Mucosa of descending colon (tissue), 3 donors: Measurements from ENCODE around the gene CLEC5A. TPM values are rescaled to one million over a fixed set of nuclear protein-coding genes. Genes with fewer than 3 reads are reported as not detected.

Experiments
- ATAC-seq: fragments of 200-7000 bp; cut with Tn5 transposase; one replicate; pipeline ENCODE4 v1.9.1; 2020; ENCODE audit warnings: mild to moderate bottlenecking, moderate library complexity
- DNase-seq, 3 donors: peaks; one replicate each; pipeline ENCODE4 v3.0.0-alpha.2; 2020
- H3K36me3 ChIP-seq: fragments of 200-600 bp; one replicate; pipeline ENCODE4 v1.8.0; 2021; ENCODE audit warnings: low read depth, mild to moderate bottlenecking
- H3K4me1 ChIP-seq: fragments of 200-600 bp; one replicate; pipeline ENCODE4 v1.8.0; 2021; ENCODE audit warnings: low read depth, mild to moderate bottlenecking
- H3K4me3 ChIP-seq: fragments of 200-600 bp; one replicate; pipeline ENCODE4 v1.8.0; 2021; ENCODE audit warnings: mild to moderate bottlenecking
- H3K9me3 ChIP-seq: fragments of 200-600 bp; one replicate; pipeline ENCODE4 v1.8.0; 2021; ENCODE audit warnings: mild to moderate bottlenecking
- intact Hi-C, 2 donors: fragments of 100-400 bp; cut with DNase I in 1 of 2; cut with micrococcal nuclease in 1 of 2; formaldehyde crosslinking; loops; one replicate each; pipeline versions ENCODE4 v1.11.0 to v1.11.1; 2022; cut with DNase I, micrococcal nuclease
- total RNA-seq, 3 donors: library from RNA; stranded (reverse); fragmentation: NEBNext Ultra II Directional in 2 of 3; extraction: Animal tissue kit (Norgen Biotek cat#: 25700) in 2 of 3; gene quantifications; one replicate each; pipeline versions ENCODE4 v1.2.1 to v1.2.4, GENCODE V29; 2021 to 2023
- TF ChIP-seq, protein P1 (sequence below): fragments of 200-600 bp; IDR thresholded peaks from one replicate; pipeline ENCODE4 v1.8.0; 2022; ENCODE audit warnings: antibody characterized with exemption, mild to moderate bottlenecking
- donor health status: DM: no; HTN: no; CAD: no; lungs with moderate emphysema.
- donor health status: DM: no; HTN: no; CAD: no.
- donor health status: DM: no; HTN: yes; CAD: no.

Gene CLEC5A
- total RNA-seq, 3 donors from 2014 or later: 0.38 to 0.41 TPM; not detected in 1

DNA sequence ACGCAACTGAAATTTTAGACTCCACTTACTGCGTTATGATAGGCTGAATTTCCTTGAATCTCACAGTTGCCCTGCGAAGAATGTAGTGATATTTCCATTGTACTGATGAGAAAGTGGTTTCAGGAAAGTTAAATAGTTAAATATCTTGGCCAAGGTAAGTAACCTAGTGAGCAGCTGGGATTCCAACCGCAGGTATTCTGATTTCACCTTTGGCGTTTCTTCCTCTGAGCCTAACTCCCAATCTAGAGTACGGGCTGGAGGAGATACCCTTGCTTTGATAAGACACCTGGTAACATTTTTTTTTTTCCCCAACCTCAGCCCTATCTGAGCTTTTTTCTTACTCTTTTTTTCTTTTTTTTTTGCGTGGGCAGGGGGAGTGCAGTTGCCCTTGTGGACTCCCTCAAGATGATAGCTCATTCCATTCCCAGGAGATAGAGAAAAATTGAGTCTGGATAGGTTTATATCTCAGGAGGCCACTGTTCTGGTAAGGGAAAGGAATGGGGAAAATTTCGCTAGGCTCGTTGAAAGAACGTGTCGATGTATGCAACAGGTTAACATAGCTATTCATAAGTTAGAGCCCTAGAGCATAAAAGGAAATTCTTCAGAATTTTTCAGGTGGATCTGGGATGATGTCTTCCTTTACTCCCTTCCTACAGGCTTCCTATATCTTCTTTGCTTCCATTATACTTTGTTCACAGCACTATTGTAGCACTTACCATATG lies 29.9 kb upstream of the CLEC5A start:
- H3K4me3 ChIP-seq: no peak overlapping the region
- DNase-seq (no peak), ATAC-seq (no peak)

DNA sequence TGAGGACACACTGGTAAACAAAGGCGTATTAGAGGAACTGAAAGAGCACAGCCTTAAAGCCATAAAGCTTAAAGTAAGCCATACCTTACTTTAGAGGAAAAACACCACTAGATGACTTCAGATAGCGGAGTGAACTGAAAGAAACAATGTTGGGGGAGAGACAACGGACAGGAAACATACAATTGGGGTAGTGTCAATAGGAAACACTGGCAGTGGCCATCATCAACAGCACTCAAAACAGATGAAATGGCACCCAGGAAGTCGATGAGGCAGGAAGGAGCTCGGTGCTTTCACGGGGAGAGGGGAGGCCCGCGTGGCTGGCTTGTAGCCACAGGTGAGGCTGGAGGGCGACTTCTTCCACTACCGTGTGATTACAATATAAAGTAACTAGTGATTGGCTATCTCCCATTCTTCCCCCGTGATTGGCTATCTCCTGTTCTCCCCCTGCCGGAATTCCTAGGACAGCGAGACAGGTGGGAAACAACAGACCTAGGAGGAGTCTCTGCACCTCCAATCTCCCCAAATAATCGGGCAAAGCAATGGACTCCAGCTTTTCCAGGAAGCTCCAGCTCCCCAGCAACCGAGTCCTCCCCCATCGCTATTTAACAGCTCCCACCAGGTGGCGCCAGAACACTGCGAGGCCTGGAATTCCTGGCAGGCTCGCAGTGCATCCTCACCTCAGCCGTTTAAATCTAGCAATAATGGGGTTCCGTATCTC lies 29.2 kb upstream of the CLEC5A start:
- intact Hi-C loops: loop anchor here in 1 of 2 donors (5.0 kb wide), 1 partner anchor 211 kb away; no protein-coding TSS in a partner anchor
- H3K4me1 ChIP-seq: peaks cover 2% of the 10 kb centered on the region
- no peaks in the 10 kb centered on the region for H3K9me3 ChIP-seq
- TF ChIP-seq, protein P1, sequence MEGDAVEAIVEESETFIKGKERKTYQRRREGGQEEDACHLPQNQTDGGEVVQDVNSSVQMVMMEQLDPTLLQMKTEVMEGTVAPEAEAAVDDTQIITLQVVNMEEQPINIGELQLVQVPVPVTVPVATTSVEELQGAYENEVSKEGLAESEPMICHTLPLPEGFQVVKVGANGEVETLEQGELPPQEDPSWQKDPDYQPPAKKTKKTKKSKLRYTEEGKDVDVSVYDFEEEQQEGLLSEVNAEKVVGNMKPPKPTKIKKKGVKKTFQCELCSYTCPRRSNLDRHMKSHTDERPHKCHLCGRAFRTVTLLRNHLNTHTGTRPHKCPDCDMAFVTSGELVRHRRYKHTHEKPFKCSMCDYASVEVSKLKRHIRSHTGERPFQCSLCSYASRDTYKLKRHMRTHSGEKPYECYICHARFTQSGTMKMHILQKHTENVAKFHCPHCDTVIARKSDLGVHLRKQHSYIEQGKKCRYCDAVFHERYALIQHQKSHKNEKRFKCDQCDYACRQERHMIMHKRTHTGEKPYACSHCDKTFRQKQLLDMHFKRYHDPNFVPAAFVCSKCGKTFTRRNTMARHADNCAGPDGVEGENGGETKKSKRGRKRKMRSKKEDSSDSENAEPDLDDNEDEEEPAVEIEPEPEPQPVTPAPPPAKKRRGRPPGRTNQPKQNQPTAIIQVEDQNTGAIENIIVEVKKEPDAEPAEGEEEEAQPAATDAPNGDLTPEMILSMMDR: peak; percentile 77
- DNase-seq (peak; percentile 76 to 89 (median 87)), ATAC-seq (peak; percentile 97)
- no peak overlapping the region for H3K4me3 ChIP-seq
- H3K36me3 ChIP-seq: no peaks in the 10 kb centered on the region

More for the DNA sequence above, 29.9 kb upstream of the CLEC5A start:
- Histone ChIP-seq H3K9me3 (no peaks in the 10 kb centered on the region), H3K36me3 (no peaks in the 10 kb centered on the region), H3K4me1 (peaks cover 2% of the 10 kb centered on the region)
- TF ChIP-seq, protein P1: no peak
- intact Hi-C loops: loop anchor here in 1 of 2 donors (5.0 kb wide), 1 partner anchor 211 kb away; no protein-coding TSS in a partner anchor

DNA sequence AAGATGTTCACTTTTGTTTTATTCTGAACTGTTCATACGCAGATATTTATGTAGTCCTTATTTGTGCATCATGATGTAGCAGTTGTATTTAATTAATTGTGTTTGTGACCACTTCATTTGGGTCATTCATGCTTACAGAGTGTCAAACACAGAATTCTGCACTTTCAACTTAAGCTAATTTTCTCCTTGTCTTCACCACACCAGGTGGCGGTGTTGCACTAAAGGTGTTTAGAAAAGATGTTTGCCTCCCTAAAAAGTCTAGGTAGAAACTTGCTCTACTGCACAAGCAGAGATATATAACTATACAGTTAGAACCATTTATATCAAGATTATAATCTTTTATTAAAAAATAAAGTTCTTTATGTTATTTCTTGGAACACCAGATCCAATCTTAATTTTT lies 28.1 kb upstream of the CLEC5A start:
- peaks cover 2% of the 10 kb centered on the region for H3K4me1 ChIP-seq
- TF ChIP-seq, protein P1: no peak
- H3K9me3 ChIP-seq: no peaks in the 10 kb centered on the region
- no peaks in the 10 kb centered on the region for H3K36me3 ChIP-seq
- peak; percentile 37 for ATAC-seq
- peak in 1 of 3 donors; percentile 74 for DNase-seq
- intact Hi-C loops: loop anchor here in 1 of 2 donors (5.0 kb wide), 1 partner anchor 212 kb away; no protein-coding TSS in a partner anchor
- H3K4me3 ChIP-seq: no peak overlapping the region

DNA sequence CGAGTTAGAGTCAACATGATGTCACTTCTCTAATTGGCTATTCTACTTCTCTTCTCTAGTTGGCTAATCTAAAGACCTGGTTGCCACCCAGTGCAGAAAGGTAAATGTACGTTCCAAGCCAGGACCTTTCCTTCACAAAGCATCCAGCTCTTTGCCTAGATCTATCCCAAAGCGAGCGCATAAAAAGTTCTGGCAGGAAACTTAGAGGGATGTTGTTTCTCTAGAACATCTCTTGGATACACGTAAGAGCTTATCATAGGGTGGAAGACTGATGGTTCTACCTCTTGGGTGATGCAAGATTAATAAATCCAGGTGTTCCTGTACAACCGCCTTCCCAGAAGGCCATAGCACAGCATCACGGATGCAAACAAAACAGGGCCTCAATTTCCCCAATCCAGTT lies 26.9 kb upstream of the CLEC5A start, which contains the start of gene TAS2R38:
TSS of gene TAS2R38 (minus strand) at position 101 of the 400 bp plus-strand sequence. CDS start at position 17, 84 bp downstream.
- TF ChIP-seq, protein P1: no peak
- intact Hi-C loops: no loop called here
- H3K4me1 ChIP-seq: peaks cover 2% of the 10 kb centered on the region
- no peaks in the 10 kb centered on the region for H3K36me3 ChIP-seq
- H3K9me3 ChIP-seq: no peaks in the 10 kb centered on the region
- DNase-seq (no peak), ATAC-seq (no peak)
- no peak within 1 kb of the TSS for H3K4me3 ChIP-seq

DNA sequence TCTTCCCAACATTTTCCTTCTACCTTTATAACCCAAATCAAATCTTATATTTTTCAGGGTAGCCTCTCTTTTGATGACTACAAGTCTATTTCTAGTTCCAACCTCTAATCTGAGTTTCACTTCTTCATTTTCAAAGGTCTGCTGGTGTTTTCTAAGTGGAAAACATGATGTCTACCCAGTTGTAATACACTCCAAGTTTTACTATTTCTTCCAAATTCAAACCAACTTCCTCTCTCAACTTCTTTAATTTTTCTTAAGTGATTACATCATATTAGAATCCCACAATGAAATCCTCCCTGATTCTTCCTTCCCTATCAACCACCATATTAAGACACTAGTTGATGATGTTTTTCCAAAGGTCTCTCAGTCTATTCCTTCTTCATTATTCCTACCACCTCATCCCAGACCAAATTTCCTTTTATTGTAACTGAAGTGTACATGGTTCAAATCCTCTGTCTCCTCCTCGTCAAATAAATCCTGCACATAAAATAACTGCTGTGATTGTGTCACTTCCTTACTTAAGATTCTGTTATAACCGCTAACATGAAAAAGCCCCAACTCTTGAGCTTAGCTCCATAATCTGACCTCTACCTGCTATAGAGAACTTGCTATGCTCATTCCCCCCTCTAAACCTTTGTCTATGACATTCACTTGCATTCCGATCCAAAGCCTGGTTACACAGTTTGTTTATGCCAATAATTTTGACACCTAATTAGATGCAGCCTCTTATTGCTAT lies 14.1 kb upstream of the CLEC5A start:
- intact Hi-C loops: no loop called here
- TF ChIP-seq, protein P1: no peak
- no peaks in the 10 kb centered on the region for H3K36me3 ChIP-seq
- DNase-seq: no peak
- H3K9me3 ChIP-seq: no peaks in the 10 kb centered on the region
- no peak for ATAC-seq
- no peak overlapping the region for H3K4me3 ChIP-seq
- H3K4me1 ChIP-seq: no peaks in the 10 kb centered on the region
